CD14-positive monocyte (primary cell): Measurements from ENCODE around the gene CHTF8. TPM values are rescaled to one million over a fixed set of nuclear protein-coding genes. Genes with fewer than 3 reads are reported as not detected.

Experiments used
- DNase-seq, 3 donors: peaks; one replicate each; pipeline ENCODE4 v3.0.0-alpha.2; 2011 to 2022
- H2AFZ ChIP-seq: 2 replicates; pipeline ENCODE4 v1.6.0; 2012; ENCODE audit warnings: mild to moderate bottlenecking, low read depth, low read length, inconsistent platforms; ENCODE audit not compliant: insufficient read depth, poor library complexity, severe bottlenecking
- H3K27ac ChIP-seq, 2 donors: 1 replicate in 1 of 2; 2 replicates in 1 of 2; pipeline ENCODE4 v1.5.1; 2012 to 2013; ENCODE audit warnings: low read length in 2 of 2, control low read depth in 1 of 2, inconsistent platforms in 1 of 2, low read depth in 1 of 2, mild to moderate bottlenecking in 1 of 2
- H3K27me3 ChIP-seq, 2 donors: one replicate each; pipeline versions ENCODE4 v1.6.0 to v1.6.1; 2011 to 2013; ENCODE audit warnings: low read length in 2 of 2; ENCODE audit not compliant: control insufficient read depth in 2 of 2, insufficient read depth in 2 of 2
- H3K36me3 ChIP-seq, 2 donors: replicated peaks in 1 of 2; 1 replicate in 1 of 2; 2 replicates in 1 of 2; pipeline versions ENCODE4 v1.5.1 to v1.6.1; 2012 to 2013; ENCODE audit warnings: low read length in 2 of 2, control low read depth in 1 of 2, inconsistent platforms in 1 of 2, mild to moderate bottlenecking in 1 of 2; ENCODE audit not compliant: insufficient read depth in 2 of 2, control insufficient read depth in 1 of 2
- H3K4me1 ChIP-seq, 2 donors: 1 replicate in 1 of 2; 2 replicates in 1 of 2; pipeline versions ENCODE4 v1.5.1 to v1.6.1; 2012 to 2013; ENCODE audit warnings: low read length in 2 of 2, control low read depth in 1 of 2, inconsistent platforms in 1 of 2, mild to moderate bottlenecking in 1 of 2, moderate library complexity in 1 of 2; ENCODE audit not compliant: insufficient read depth in 2 of 2, control insufficient read depth in 1 of 2
- H3K4me2 ChIP-seq: replicated peaks from 2 replicates; pipeline ENCODE3; 2012; ENCODE audit warnings: low read length, moderate library complexity, mild to moderate bottlenecking; ENCODE audit not compliant: poor library complexity, severe bottlenecking; ENCODE audit errors: extremely low read depth
- H3K4me3 ChIP-seq, 3 experiments: fragments of 200-600 bp in 1 of 3; sonication (generic) in 1 of 3; replicated peaks in 1 of 3; 1 replicate in 2 of 3; 2 replicates in 1 of 3; pipeline ENCODE4 v1.5.1; 2011 to 2013; ENCODE audit warnings: low read length in 3 of 3, mild to moderate bottlenecking in 3 of 3, control low read depth in 2 of 3, low read depth in 2 of 3, inconsistent platforms in 1 of 3, moderate library complexity in 1 of 3
- H3K79me2 ChIP-seq: 2 replicates; pipeline ENCODE4 v1.6.0; 2012; ENCODE audit warnings: mild to moderate bottlenecking, control low read depth, inconsistent platforms, low read length, moderate library complexity; ENCODE audit not compliant: insufficient read depth
- H3K9ac ChIP-seq: 2 replicates; pipeline ENCODE4 v1.6.0; 2017; ENCODE audit warnings: low read length, mild to moderate bottlenecking; ENCODE audit not compliant: insufficient read depth, poor library complexity, severe bottlenecking
- H3K9me3 ChIP-seq, 2 donors: replicated peaks in 1 of 2; 1 replicate in 1 of 2; 2 replicates in 1 of 2; pipeline versions ENCODE4 v1.5.1 to v1.6.1; 2012 to 2013; ENCODE audit warnings: low read length in 2 of 2, control low read depth in 1 of 2; ENCODE audit not compliant: control insufficient read depth in 1 of 2, insufficient read depth in 1 of 2
- H4K20me1 ChIP-seq: 2 replicates; pipeline ENCODE4 v1.6.0; 2012; ENCODE audit warnings: mild to moderate bottlenecking, low read length, control low read depth, moderate library complexity; ENCODE audit not compliant: insufficient read depth
- H3K27ac Mint-ChIP-seq, 7 donors: one replicate each; pipeline ENCODE4 v1.8.0; 2020; ENCODE audit warnings: mild to moderate bottlenecking in 7 of 7, mixed read lengths in 7 of 7, moderate library complexity in 6 of 7, inconsistent platforms in 2 of 7
- H3K27me3 Mint-ChIP-seq, 3 donors: one replicate each; pipeline ENCODE4 v1.8.0; 2021 to 2022; ENCODE audit warnings: low read depth in 3 of 3, mild to moderate bottlenecking in 3 of 3, mixed read lengths in 3 of 3, moderate library complexity in 3 of 3, inconsistent platforms in 1 of 3
- H3K36me3 Mint-ChIP-seq, 2 donors: one replicate each; pipeline ENCODE4 v1.8.0; 2020; ENCODE audit warnings: mixed read lengths in 2 of 2, inconsistent platforms in 1 of 2, mild to moderate bottlenecking in 1 of 2
- H3K4me1 Mint-ChIP-seq: one replicate; pipeline ENCODE4 v1.8.0; 2020; ENCODE audit warnings: mild to moderate bottlenecking, mixed read lengths
- H3K4me3 Mint-ChIP-seq, 2 donors: one replicate each; pipeline ENCODE4 v1.8.0; 2020; ENCODE audit warnings: mild to moderate bottlenecking in 2 of 2, mixed read lengths in 2 of 2, moderate library complexity in 1 of 2
- H3K9me3 Mint-ChIP-seq, 7 donors: one replicate each; pipeline ENCODE4 v1.8.0; 2020 to 2022; ENCODE audit warnings: mixed read lengths in 7 of 7, mild to moderate bottlenecking in 6 of 7, moderate library complexity in 6 of 7, inconsistent platforms in 2 of 7
- CTCF ChIP-seq: fragments of 200-600 bp; IDR thresholded peaks from one replicate; pipeline ENCODE4 v1.8.0; 2022; ENCODE audit warnings: antibody characterized with exemption, mild to moderate bottlenecking
- WGBS: methylation state at CpG from one replicate; pipeline ENCODE4 v1.1.5; 2013; ENCODE audit warnings: missing lambda C conversion rate; ENCODE audit not compliant: insufficient coverage; 5-methylcytosine and 5-hydroxymethylcytosine counted together
- intact Hi-C, 2 donors: fragments of 100-400 bp; cut with micrococcal nuclease; formaldehyde crosslinking; loops; one replicate each; pipeline versions ENCODE4 v1.15.0 to v1.15.1; 2023
- polyA plus RNA-seq, 3 donors: library from polyadenylated mRNA; depleted of rRNA in 1 of 3; unstranded in 2 of 3; stranded (reverse) in 1 of 3; fragments of 300-500 nt in 2 of 3; fragments of >200 nt in 1 of 3; fragmentation: Illumina TruSeq in 2 of 3; gene quantifications; 1 replicate in 2 of 3; 2 replicates in 1 of 3; pipeline ENCODE4 v1.2.3, GENCODE V29; 2012 to 2021

Gene CHTF8
- polyA plus RNA-seq, 3 donors: 45.9 to 172 (median 158) TPM

GRCh38 chr16:69094501-69094900, 37.9 kb downstream of the CHTF8 start:
- WGBS: 59% methylated on average over 4 of the region's 5 CpGs
- Mint-ChIP-seq H3K9me3 (no peaks in the 10 kb centered on the region), H3K4me1 (peaks cover 5% of the 10 kb centered on the region), H3K27me3 (peaks cover 2 to 8% (median 5%) of the 10 kb centered on the region in 3 donors), H3K4me3 (no peak overlapping the region), H3K27ac (no peak overlapping the region), H3K36me3 (no peaks in the 10 kb centered on the region)
- intact Hi-C loops: no loop called here
- no peak for DNase-seq
- Histone ChIP-seq H3K4me2 (no peak overlapping the region), H3K9ac (no peak overlapping the region), H2AFZ (no peak overlapping the region), H3K27me3 (no peaks in the 10 kb centered on the region), H3K79me2 (no peaks in the 10 kb centered on the region), H3K36me3 (no peaks in the 10 kb centered on the region), H3K27ac (no peak overlapping the region), H3K9me3 (no peaks in the 10 kb centered on the region), H4K20me1 (no peaks in the 10 kb centered on the region), H3K4me1 (peaks cover 5% of the 10 kb centered on the region in 2 donors), H3K4me3 (no peak overlapping the region)
- TF ChIP-seq CTCF: no peak

DNA sequence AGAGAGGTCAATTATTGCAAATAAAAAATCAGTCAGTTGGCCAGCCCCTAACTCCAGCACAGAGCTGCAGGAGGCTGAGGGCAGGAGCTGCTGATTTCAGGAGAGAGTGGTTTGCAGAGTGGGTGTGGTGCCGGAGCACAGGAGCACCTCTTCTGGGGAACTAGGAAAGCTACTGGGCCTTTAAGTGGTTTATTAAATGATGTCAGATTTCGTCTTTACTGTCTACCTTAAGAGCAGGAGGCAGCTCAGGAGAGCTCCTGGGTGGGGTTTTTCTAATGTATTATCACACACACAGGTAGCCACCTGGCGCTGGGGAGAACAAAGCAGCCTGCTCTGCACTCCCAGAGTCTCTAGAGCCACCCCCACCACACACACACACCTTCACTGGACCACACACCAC, 38.4 kb downstream of the CHTF8 start:
- Histone ChIP-seq H3K27ac (no peak overlapping the region), H3K4me3 (no peak overlapping the region), H4K20me1 (no peaks in the 10 kb centered on the region), H3K27me3 (no peaks in the 10 kb centered on the region), H2AFZ (no peak overlapping the region), H3K9me3 (no peaks in the 10 kb centered on the region), H3K4me1 (peaks cover 9 to 11% of the 10 kb centered on the region in 2 donors), H3K4me2 (no peak overlapping the region), H3K9ac (no peak overlapping the region), H3K36me3 (no peaks in the 10 kb centered on the region), H3K79me2 (no peaks in the 10 kb centered on the region)
- DNase-seq: no peak
- no peak overlapping the region for H3K4me3 Mint-ChIP-seq
- TF ChIP-seq CTCF: no peak
- intact Hi-C loops: no loop called here
- H3K9me3 Mint-ChIP-seq: no peaks in the 10 kb centered on the region
- H3K36me3 Mint-ChIP-seq: no peaks in the 10 kb centered on the region
- peaks cover 2 to 6% (median 4%) of the 10 kb centered on the region in 3 donors for H3K27me3 Mint-ChIP-seq
- 92% methylated on average over 1 of the region's 3 CpGs for WGBS
- no peak overlapping the region for H3K27ac Mint-ChIP-seq
- peaks cover 10% of the 10 kb centered on the region for H3K4me1 Mint-ChIP-seq
